Neutrophil (primary cell): ENCODE data around the gene THTPA.
"Not testable (repeated sequence)": the region's sequence is repeated elsewhere in the genome, so short reads cannot be mapped to it uniquely, and the experiment has no call there.

Experiments used
- H3K27ac ChIP-seq: fragments of 200-600 bp; sonication (generic); 2 replicates; pipeline ENCODE4 v1.5.1; 2016; ENCODE audit warnings: mild to moderate bottlenecking, moderate library complexity
- H3K27me3 ChIP-seq: fragments of 200-600 bp; sonication (generic); 2 replicates; pipeline ENCODE4 v1.6.0; 2016; ENCODE audit warnings: mild to moderate bottlenecking
- H3K36me3 ChIP-seq: fragments of 200-600 bp; sonication (generic); 2 replicates; pipeline ENCODE4 v1.5.1; 2017
- H3K4me1 ChIP-seq, 2 experiments: fragments of 200-600 bp in 1 of 2; sonication (generic) in 1 of 2; 1 replicate in 1 of 2; 2 replicates in 1 of 2; pipeline versions ENCODE4 v1.5.1 to v1.6.1; 2013 to 2016; ENCODE audit warnings: low read depth in 1 of 2, low read length in 1 of 2, mild to moderate bottlenecking in 1 of 2, moderate library complexity in 1 of 2; ENCODE audit not compliant: control insufficient read depth in 1 of 2, insufficient read depth in 1 of 2
- H3K4me3 ChIP-seq, 2 experiments: fragments of 200-600 bp in 1 of 2; sonication (generic) in 1 of 2; 1 replicate in 1 of 2; 2 replicates in 1 of 2; pipeline ENCODE4 v1.5.1; 2013 to 2016; ENCODE audit warnings: low read depth in 1 of 2, low read length in 1 of 2, mild to moderate bottlenecking in 1 of 2, moderate library complexity in 1 of 2
- H3K9me3 ChIP-seq: fragments of 200-600 bp; sonication (generic); 2 replicates; pipeline ENCODE4 v1.5.1; 2016
- CTCF ChIP-seq: fragments of 200-600 bp; sonication (generic); IDR thresholded peaks from 2 replicates; pipeline ENCODE4 v1.5.1; 2016; ENCODE audit warnings: antibody characterized with exemption

THTPA gene

GRCh38 chr14:23588884-23589598, 33.0 kb downstream of the THTPA start:
- no peaks in the 10 kb centered on the region for H3K4me1 ChIP-seq
- H3K27me3 ChIP-seq = peaks cover 22% of the 10 kb centered on the region
- H3K36me3 ChIP-seq = no peaks in the 10 kb centered on the region
- H3K27ac ChIP-seq = no peak overlapping the region
- no peaks in the 10 kb centered on the region for H3K9me3 ChIP-seq
- no peak overlapping the region for H3K4me3 ChIP-seq
- TF ChIP-seq CTCF = peak; percentile 14

- no peak overlapping the region for H3K4me3 ChIP-seq
- H3K4me1 ChIP-seq = no peaks in the 10 kb centered on the region
- no peaks in the 10 kb centered on the region for H3K36me3 ChIP-seq
- TF ChIP-seq CTCF = no peak
- H3K27me3 ChIP-seq = peaks cover 21% of the 10 kb centered on the region
- no peak overlapping the region for H3K27ac ChIP-seq
- H3K9me3 ChIP-seq = no peaks in the 10 kb centered on the region
These were observed 33.5 kb downstream of the THTPA start for GRCh38 chr14:23589606-23590005.

GRCh38 chr14:23590198-23590597, 34.1 kb downstream of the THTPA start:
- no peak overlapping the region for H3K4me3 ChIP-seq
- no peak for TF ChIP-seq CTCF
- H3K36me3 ChIP-seq = no peaks in the 10 kb centered on the region
- H3K27me3 ChIP-seq = peaks cover 21% of the 10 kb centered on the region
- no peaks in the 10 kb centered on the region for H3K9me3 ChIP-seq
- H3K27ac ChIP-seq = no peak overlapping the region
- no peaks in the 10 kb centered on the region for H3K4me1 ChIP-seq

- H3K4me3 ChIP-seq, H3K9me3 ChIP-seq, H3K27me3 ChIP-seq, H3K36me3 ChIP-seq, H3K4me1 ChIP-seq, H3K27ac ChIP-seq: not testable (repeated sequence)
These were observed 38.1 kb downstream of the THTPA start for GRCh38 chr14:23594191-23594590.

- Histone ChIP-seq H3K27ac (no peak overlapping the region), H3K36me3 (no peaks in the 10 kb centered on the region), H3K27me3 (no peaks in the 10 kb centered on the region), H3K4me3 (no peak overlapping the region), H3K4me1 (no peaks in the 10 kb centered on the region), H3K9me3 (no peaks in the 10 kb centered on the region)
- no peak for TF ChIP-seq CTCF
These were observed 44.2 kb downstream of the THTPA start for GRCh38 chr14:23600322-23600707.

GRCh38 chr14:23600806-23601205, 44.7 kb downstream of the THTPA start:
- no peaks in the 10 kb centered on the region for H3K27me3 ChIP-seq
- H3K9me3 ChIP-seq = no peaks in the 10 kb centered on the region
- no peaks in the 10 kb centered on the region for H3K36me3 ChIP-seq
- H3K27ac ChIP-seq = no peak overlapping the region
- no peaks in the 10 kb centered on the region for H3K4me1 ChIP-seq
- H3K4me3 ChIP-seq = no peak overlapping the region
- no peak for TF ChIP-seq CTCF
